Measurements from ENCODE around the gene ATP2B2. TPM values are rescaled to one million over a fixed set of nuclear protein-coding genes. Genes with fewer than 3 reads are reported as not detected.

The ATP2B2 gene
- total RNA-seq, 1 donor from 2014 or later: not detected

DNA sequence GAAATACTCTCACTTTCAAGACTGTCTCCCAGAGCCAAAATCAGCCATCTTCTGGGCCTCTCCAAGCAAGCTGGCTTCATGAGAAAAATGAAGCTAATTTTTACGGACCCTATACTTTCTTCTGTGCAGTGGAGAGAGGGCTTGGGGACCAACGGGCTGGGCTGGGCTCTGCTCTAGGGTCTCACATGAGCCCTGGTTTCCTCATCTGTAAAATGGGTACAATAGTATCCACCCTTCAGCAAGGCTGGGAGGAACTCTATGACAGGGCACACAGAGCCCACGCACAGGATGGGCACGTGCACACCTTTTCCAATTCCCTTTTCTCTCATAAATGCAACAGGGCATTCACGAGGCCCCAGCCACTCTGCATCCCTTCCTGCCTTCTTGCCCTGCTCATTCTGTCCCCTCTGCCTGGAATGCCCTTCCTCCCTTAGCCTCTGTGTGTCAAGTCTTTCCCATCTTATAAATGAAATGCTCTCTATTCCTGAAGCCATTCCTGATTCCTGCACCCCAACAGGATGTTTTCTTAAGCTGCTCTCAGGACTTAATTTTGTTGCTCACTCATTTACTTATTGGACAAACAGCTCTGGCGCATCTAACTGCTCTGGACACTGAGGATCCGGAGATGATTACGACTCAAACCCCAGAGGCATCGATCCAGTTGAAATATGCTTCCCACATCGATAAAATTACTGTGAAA lies 151.6 kb downstream of the ATP2B2 start:
- TF ChIP-seq CTCF (IDR thresholded peaks at IDR 0.05; ENCODE audit: insufficient read depth, low read length, poor library complexity, severe bottlenecking): no peak
- no peak for DNase-seq (ENCODE audit: low read depth)
- Histone ChIP-seq H3K27me3 (ENCODE audit: control insufficient read depth, insufficient read depth, low read length) (no peaks in the 10 kb centered on the region), H3K36me3 (ENCODE audit: control insufficient read depth, insufficient read depth, low read length) (no peaks in the 10 kb centered on the region), H3K4me3 (ENCODE audit: low read depth, low read length) (no peak overlapping the region)

DNA sequence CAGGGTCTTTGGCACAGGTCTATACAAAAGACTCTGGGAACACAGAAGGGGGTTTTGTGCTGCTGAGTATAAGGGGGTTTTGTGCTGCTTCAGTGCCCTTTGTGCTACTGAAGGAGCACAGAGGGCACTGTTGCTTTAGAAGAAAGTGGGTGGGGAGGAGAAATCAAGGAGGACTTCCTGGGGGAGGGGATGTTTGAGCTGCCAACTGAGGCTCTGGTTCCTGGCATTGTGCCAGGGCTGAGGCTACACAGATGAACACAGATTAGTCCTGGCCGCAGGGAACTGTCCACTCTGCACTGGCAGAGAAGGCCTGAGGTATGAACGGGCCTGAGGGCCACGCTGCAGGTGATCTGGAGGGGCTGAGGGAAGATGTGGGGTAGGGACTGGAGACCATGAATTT lies 152.2 kb downstream of the ATP2B2 start:
- no peaks in the 10 kb centered on the region for H3K36me3 ChIP-seq (ENCODE audit: control insufficient read depth, insufficient read depth, low read length)
- H3K4me3 ChIP-seq (ENCODE audit: low read depth, low read length): no peak overlapping the region
- no peaks in the 10 kb centered on the region for H3K27me3 ChIP-seq (ENCODE audit: control insufficient read depth, insufficient read depth, low read length)
- no peak for TF ChIP-seq CTCF (IDR thresholded peaks at IDR 0.05; ENCODE audit: insufficient read depth, low read length, poor library complexity, severe bottlenecking)
- no peak for DNase-seq (ENCODE audit: low read depth)

DNA sequence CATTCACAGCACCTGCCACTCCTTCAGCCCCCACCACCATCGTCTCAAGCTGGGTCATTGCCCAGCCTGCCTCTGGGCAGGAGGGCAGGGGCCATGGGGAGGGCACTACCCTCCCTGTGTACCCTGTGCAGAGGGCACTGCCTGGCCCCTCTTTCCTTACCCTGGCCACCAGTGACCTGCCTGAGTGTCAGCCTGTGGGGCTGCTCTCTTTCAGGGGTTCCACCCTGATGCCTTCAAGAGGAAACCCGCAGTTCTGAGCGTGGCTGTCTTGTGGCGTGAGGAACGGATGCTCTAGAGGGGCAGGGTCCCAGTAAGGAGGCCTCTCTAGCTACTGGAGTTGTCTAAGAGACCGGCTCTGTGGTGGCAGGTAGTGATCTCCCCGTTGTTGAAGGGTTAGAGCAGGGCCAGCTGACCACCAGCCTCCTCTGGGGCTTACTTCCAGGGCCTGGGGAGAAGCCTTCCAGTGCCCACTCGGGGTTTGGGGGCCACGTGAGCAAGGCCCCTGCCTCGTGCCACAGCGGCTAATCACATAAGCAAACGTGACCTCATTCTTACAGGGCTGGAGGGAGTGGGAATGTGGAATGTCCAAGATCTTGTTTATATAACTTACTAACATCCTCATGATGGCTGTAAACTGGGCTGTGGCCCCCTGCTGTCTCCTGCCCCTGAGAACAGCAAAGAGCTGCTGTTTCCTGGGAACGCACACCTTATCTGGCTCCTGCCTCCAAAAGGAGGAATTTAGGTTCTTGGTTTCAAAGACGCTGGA lies 153.1 kb downstream of the ATP2B2 start:
- DNase-seq (ENCODE audit: low read depth): peak; percentile 81
- Histone ChIP-seq H3K36me3 (ENCODE audit: control insufficient read depth, insufficient read depth, low read length) (no peaks in the 10 kb centered on the region), H3K4me3 (ENCODE audit: low read depth, low read length) (no peak overlapping the region), H3K27me3 (ENCODE audit: control insufficient read depth, insufficient read depth, low read length) (no peaks in the 10 kb centered on the region)
- no peak for TF ChIP-seq CTCF (IDR thresholded peaks at IDR 0.05; ENCODE audit: insufficient read depth, low read length, poor library complexity, severe bottlenecking)

DNA sequence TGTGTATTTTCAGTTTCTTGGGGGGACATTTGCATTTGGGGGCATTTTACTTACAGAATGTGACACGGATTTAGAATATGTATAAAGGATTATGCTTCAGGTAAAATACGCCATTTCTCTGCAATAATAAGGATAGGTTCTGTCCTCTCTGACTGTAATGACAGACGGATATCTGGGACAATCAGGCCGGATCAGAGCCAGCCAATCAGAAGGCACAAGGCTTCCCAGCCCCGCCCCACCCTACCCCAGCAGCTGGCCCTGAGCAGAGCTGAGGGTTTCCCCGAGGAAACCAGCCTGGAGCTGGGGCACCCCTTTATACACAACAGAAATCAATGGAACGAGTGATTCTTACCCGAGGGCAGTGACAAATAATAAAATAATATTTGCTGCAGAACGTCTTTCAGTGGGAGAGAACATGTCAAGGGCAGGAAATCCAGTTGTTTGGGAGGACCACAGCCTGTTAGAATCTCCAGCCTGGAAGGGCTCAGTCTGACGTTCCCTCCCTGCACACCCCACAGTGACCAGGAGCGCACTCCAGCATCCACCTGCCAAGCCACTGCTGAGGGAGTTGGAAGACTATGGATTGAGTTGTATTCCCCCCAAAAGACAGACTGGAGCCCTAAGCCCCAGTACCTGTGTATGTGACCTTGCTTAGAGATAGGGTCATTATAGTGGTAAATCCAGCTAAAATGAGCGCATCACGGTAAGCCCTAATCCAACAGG lies 154.2 kb downstream of the ATP2B2 start:
- Histone ChIP-seq H3K27me3 (ENCODE audit: control insufficient read depth, insufficient read depth, low read length) (no peaks in the 10 kb centered on the region), H3K36me3 (ENCODE audit: control insufficient read depth, insufficient read depth, low read length) (no peaks in the 10 kb centered on the region), H3K4me3 (ENCODE audit: low read depth, low read length) (no peak overlapping the region)
- TF ChIP-seq CTCF (IDR thresholded peaks at IDR 0.05; ENCODE audit: insufficient read depth, low read length, poor library complexity, severe bottlenecking): no peak
- no peak for DNase-seq (ENCODE audit: low read depth)

DNA sequence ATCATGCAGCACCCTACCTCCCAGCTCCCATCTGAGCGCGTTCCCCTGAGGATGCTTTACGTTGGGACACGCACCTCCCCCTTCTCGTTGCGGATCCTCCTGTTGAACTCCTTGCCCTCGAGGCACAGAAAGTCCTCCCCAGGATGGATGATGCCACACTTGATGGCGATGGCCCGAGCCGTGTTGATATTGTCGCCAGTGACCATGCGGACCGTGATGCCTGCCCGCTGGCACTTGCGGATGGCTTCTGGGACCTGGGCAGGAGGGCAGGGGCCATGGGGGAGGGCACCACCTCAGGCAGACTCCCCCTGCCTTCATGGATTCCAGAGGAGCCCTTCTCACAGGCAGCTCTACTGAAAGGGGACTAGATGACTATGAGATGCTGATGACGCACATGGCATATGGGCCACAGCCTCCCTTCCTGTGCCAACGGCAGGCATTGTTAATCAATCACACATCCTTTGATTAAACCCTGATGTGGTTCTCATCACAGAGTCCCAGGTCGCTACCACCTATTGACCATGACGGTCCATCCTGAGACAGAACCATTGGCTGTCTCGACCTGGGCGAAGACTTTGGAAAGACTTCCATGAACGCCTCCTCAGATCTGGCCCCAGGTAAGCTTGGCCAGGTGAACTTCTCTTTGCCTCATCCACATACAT lies 154.9 kb downstream of the ATP2B2 start:
- H3K4me3 ChIP-seq (ENCODE audit: low read depth, low read length): no peak overlapping the region

More for the DNA sequence above, 154.9 kb downstream of the ATP2B2 start:
- DNase-seq (ENCODE audit: low read depth): no peak
- Histone ChIP-seq H3K36me3 (ENCODE audit: control insufficient read depth, insufficient read depth, low read length) (no peaks in the 10 kb centered on the region), H3K27me3 (ENCODE audit: control insufficient read depth, insufficient read depth, low read length) (no peaks in the 10 kb centered on the region)
- TF ChIP-seq CTCF (IDR thresholded peaks at IDR 0.05; ENCODE audit: insufficient read depth, low read length, poor library complexity, severe bottlenecking): no peak
